Measurements from ENCODE around the gene ENOX2.
A peak's percentile ranks its signal among the peaks of the same experiment; 100 is the strongest.
"Not testable (repeated sequence)": the region's sequence is repeated elsewhere in the genome, so short reads cannot be mapped to it uniquely, and the experiment has no call there.

ENOX2 gene, protein sequence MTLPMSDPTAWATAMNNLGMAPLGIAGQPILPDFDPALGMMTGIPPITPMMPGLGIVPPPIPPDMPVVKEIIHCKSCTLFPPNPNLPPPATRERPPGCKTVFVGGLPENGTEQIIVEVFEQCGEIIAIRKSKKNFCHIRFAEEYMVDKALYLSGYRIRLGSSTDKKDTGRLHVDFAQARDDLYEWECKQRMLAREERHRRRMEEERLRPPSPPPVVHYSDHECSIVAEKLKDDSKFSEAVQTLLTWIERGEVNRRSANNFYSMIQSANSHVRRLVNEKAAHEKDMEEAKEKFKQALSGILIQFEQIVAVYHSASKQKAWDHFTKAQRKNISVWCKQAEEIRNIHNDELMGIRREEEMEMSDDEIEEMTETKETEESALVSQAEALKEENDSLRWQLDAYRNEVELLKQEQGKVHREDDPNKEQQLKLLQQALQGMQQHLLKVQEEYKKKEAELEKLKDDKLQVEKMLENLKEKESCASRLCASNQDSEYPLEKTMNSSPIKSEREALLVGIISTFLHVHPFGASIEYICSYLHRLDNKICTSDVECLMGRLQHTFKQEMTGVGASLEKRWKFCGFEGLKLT

DNA sequence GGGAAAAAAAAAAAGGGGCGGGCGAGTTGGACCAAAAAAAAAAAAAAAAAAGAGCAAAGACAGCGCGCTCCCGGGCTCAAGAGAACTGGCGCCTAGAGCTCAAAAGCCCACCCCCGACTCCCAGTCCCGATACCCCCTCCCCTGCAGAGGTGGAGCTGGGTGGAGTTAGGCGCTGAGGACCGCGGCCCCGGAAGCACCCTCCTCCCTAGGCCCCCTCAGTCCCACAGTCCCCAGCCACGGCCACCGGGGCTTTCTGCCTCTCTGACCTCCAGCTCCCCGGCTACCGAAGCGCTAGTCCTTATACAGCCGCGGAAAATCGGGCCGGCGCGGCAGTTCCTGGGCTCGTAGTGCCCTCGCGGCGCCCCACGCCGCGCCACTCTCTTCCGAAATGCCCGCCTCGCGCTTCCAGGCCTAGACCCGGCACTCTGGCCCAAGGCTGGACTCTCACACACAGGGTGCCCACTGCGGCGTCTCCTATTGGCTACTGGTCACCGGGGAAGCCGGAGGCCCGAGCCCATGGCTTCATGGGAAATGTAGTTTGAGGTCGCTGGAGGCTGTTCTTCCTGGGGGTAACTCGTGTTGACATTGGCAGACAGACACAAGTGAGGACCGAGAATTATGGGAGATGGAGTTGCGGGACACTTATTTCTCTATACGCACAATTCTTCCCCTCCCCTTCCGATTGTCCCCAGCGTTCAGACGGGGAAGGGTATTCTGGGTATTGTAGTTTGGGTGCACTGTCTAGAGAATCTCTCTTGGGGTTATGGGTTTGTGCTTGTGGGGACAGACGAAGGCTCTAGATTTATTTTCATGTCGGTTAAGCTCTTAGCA is at the start of gene ENOX2:
Gene ENOX2 (minus strand): TSS at position 427 of the 831 bp plus-strand sequence. CDS start 199,993 bp downstream, outside the sequence.
- DNase-seq, result peak; percentile 96

DNA sequence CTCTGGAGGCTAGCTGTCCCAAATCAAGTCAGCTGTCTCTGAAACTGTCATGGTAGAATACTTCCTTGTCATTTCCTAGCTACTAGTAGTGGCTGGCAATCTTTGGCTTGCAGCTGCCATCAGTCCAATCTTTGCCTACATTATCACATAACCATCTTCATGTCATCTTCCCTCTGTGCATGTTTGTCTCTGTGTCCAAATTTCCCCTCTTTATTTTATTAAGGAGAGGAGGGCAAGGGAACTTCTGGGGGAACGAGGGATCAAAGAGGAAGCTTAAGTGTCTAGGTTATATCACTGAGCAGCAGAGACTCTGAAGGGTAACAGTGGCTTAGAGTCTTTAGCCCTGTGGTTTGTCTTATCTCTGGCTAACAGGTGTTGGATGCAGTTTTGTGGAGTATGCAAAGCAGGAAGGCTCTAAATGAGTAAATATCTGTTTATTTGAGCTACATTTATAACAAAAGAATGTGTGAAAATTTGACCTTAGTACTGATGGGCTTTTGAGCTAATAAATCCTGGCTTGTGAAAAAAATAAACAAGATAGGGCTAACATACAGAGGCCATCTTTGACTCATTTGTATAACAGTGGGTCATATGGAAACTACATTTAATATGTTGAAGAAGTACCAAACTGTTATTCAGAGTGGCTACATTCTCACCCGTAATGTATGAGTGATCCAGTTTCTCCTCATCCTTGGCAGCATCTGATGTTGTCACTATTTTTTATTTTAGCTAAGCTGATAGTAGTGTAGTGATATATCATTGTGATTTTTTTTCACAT is 49.4 kb upstream of the ENOX2 start:
- DNase-seq, result peak; percentile 86

DNA sequence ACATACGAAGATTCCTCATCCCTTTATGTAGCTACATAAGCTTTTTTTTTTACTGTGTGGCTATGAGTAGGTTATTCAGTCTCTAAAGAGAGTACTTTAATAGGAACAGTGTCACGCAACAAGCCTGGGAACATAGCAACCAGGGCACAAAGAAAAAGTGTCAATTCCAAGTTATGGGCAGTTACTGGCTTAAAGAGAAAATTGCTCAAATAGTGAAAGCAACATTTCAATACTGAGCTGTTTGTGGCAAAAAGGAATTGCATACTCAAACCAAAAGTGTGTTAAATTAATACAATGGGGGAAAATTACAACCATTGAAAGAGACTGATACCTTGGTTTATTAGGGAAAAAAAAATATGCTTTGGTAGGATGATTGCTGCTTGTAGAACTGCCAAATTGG is 41.2 kb upstream of the ENOX2 start:
- no peak for DNase-seq

DNA sequence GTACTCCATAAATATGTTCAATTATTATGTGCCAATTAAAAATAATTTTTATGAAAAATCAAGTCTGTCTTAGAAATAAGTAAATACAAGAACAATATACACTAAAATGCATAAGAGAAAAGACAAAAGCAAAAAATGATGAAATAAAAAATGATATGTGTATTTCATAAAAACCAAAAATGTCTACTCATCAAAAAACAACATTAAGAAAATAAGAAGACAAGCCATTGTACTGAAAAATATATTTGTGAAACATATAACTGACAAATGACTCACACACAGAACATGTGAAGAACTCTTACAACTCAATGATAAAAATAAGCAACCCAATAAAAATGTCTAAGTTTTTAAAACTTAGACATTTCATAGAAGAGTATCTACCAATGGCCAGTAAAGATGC is 34.1 kb upstream of the ENOX2 start:
- DNase-seq, result no peak

DNA sequence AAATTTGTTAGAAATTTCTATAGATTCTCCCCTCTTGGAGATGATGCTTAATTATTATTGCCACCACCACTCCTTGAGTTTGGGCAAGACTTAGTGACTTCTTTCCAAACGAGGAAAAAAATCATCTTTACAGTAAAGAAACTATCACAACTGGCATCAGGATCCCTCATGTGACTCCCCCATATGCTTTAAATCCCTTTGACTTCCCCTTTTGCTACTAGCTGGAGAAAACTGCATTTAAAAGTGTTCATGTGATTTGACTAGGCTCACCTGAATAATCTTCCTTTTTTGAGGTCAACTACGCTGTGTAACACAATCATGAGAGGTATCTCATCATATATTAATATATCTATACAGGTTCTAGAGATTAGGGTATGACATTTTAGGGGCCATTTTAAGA is 30.3 kb upstream of the ENOX2 start:
- no peak for DNase-seq

DNA sequence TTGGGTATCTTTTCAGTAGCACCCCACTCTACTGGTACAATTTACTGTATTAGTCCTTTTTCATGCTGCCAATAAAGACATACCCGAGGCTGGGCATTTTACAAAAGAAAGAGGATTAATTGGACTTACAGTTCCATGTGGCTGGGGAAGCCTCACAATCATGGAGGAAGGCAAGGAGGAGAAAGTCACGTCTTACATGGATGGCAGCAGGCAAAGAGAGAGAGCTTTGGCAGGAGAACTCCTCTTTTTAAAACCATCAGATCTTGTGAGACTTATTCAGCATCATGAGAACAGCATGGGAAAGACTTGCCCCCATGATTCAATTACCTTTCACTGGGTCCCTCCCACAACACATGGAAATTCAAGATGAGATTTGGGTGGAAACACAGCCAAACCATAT is 17.4 kb upstream of the ENOX2 start:
- not testable (repeated sequence) for DNase-seq

DNA sequence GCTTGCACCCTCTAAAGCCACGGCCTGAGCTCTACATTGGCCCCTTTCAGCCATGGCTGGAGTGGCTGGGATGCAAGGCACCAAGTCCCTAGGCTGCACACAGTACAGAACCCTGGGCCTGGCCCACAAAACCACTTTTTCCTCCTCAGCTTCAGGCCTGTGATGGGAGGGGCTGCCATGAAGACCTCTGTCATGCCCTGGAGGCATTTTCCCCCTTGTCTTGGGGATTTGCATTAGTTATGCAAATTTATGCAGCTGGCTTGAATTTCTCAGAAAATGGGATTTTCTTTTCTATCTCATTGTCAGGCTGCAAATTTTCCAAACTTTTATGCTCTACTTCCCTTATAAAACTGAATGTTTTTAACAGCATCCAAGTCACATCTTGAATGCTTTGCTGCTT is 16.7 kb upstream of the ENOX2 start:
- DNase-seq, result not testable (repeated sequence)

DNA sequence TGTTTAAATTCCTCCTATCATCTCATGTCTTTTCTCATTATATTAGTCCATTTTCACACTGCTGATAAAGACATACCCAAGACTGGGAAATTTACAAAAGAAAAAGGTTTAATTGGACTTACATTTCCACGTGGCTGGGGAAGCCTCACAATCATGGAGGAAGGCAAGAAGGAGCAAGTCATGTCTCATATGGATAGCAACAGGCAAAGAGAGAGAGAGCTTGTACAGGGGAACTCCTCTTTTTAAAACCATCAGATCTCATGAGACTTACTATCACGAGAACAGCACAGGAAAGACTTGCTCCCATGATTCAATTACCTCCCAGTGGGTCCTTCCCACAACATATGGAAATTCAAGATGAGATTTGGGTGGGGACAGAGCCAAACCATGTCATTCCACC is 15.5 kb upstream of the ENOX2 start:
- not testable (repeated sequence) for DNase-seq

DNA sequence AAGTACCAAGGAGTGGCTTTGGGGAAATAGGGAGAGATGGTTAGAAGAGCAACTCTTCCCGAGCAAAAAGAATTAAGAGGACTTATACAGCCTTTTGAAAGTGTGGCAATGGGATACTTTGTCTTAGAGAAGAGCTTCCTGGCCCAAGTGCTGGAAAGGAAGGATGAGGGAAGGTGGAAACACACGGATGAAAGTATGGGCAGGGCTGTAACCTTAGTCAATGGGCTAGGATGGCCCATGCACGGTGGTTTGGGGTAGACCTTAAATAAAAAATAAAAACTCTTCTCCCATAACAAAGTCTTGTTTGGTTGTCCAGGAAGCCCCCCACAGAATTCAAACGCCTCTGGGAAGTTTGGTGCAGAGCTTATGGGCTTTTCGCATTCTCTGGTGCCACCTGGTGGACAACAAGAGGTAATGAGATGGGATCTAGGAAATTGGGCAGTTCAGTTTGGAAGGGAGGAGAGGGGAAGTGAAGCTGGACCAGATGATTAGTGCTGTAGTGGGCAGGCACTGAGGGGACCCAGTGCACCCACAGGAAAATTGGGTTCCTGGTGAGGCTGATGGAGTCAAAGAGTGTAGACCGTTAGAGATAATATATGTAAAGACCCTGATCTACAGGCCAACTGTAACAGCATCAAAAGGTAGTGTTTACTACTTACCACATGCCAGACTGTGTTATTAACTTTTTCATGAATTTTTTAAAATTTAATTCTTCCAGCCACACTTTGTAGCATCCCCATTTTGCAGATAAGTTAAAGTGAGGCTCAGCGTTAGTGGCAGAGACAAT is 13.8 kb upstream of the ENOX2 start:
- DNase-seq, result peak; percentile 65

DNA sequence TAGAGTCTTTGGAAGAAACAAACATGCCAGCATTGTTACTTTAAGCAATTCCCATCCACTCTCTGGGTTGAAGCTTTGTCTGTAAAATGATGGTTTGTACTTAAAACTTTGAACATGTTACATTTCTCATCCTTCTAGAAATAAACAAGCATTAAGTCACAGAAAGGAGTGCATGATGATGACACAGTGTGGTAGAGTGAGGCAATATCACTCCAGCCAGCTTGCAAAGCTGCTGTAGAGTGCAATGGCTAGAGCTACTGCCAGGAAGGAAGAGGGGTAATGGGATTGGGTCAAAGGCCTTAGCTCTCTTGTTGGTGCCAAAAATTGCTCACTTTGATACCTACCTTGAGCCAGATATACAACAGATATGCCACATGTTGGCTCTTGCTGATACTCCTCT is 12.3 kb upstream of the ENOX2 start:
- no peak for DNase-seq

DNA sequence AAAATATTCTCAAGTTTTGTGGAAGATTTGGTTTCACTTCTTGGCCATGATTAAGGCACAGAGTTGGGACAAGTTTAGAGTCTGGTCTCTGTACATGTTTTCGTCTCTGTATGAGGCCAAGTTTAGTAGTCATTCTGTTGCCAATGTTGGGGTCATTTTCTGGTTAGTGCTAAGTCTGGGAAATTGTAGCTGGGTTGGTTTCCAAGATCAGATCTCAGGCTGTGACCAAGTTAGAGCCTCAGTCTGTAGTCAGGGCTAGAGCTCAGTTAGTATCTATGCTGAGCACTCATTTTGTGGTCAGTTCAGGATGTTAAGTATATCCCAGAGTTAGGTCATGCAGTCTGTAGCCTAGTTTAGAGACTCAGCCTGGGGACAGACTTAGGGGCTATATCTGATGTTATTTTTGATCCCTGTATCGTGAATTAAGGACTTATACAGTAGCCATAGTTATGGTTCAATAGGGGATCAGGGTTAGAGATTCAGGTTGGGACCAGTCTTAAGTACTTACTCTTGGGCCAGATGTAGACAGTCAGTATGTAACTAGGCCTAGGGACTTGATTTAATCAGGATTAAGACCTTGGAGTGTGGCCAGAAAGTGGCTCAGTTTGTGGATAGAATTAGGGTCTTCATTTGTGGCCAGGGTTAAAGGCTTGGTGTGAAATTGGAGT is 6.6 kb upstream of the ENOX2 start:
- peak; percentile 13 for DNase-seq

DNA sequence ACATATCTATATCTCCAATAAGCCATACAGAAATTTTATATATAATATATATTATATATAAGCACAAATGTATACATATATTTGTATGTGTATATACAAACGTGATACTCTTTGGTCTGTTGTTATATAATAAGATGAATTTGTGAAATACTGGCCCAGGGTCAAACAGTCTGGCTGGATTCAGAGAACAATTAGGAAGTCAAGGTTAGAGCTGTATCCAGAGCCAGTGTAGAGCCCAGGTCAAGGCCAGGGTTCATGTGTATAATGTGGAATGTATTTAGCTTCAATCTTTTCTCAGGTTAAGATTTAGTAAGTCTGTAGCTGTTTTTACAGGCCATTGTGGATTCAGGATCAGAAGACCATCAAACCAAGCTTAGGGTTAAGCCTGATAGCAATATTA is 3.8 kb upstream of the ENOX2 start:
- DNase-seq, result no peak

DNA sequence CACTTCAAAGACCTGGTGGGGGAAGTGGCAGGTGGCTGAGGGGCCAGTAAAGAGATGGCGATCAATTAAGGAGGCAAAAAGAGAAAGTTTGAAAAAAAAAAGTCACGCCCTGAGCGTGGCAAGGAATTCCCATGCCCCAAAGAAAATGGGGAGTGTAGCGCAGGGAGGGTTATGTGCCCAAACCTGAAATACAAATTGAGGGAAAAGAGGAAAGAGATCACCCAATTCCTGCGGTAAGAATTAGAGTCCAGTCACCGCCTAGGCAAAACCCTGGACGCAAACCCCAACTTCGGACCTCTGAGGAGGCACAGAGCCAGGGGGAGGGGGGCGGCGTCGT is 595 bp downstream of the ENOX2 start:
- DNase-seq, result no peak

DNA sequence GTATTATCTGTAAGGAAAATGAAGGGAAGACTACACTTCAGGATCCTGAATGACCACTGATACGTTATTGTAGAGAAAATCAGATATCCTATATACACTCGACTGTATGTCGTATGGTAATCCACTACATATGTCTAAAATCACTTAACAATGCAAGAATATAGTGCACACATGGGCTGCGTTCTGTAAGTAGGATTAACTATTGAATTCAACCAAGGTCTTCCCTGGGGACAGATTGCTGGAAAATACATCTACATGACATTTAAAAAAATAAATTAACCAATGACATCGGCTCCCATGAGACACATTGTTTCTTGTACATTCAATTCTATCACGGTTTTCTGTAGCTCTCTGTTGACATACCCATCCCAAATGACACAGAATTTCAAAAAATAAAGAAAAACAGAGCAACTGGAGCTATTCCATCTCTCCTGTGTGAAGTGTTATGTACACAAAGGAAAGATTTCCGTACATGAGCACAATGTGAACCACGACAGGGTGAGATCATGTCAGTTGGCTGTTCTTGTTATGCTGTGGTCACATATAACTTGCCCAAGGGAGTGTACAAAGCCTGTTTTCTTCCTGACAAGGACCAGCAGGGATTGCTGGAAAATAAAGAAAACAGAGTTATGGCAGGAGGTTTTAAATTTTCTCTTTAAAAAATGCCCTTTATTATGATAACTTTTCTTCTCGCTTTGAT is 6.1 kb downstream of the ENOX2 start:
- no peak for DNase-seq

DNA sequence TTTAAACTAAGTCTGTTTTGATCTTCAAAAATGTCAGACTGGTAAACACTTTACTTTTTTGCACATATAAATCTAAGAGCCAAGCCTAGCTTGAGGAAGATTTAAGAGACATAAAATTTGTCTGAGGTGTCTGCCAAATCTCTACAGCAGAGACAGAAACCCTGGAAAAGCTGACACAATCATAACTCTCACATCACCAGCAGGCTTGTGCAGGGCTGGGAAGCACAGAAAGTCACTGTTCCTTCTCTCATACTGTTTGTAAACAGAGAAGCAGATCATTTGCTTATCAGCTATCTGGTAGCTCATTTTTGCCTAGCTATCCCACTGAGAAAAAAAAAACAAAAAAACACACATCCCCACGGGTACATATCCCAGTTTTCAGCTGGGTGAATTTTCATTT is 7.0 kb downstream of the ENOX2 start:
- no peak for DNase-seq

DNA sequence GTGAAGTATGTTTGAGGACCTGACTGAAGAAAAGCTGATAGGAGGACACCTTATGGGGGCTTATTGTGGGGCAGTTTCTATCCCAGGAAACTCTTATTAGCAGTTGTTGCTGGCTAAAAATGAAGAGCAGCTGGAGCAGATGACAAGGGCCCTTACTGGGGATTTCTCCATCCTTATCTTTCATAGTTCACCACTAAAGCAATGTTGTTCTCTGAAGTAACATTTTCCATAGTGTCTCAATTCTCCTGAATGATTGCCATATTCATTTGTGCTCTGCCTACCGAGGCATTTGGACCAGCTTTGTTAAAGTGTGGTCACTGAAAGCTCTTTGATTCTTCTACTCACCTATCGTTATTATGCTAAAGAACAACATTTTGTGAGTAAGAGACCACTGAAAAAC is 7.7 kb downstream of the ENOX2 start:
- no peak for DNase-seq

DNA sequence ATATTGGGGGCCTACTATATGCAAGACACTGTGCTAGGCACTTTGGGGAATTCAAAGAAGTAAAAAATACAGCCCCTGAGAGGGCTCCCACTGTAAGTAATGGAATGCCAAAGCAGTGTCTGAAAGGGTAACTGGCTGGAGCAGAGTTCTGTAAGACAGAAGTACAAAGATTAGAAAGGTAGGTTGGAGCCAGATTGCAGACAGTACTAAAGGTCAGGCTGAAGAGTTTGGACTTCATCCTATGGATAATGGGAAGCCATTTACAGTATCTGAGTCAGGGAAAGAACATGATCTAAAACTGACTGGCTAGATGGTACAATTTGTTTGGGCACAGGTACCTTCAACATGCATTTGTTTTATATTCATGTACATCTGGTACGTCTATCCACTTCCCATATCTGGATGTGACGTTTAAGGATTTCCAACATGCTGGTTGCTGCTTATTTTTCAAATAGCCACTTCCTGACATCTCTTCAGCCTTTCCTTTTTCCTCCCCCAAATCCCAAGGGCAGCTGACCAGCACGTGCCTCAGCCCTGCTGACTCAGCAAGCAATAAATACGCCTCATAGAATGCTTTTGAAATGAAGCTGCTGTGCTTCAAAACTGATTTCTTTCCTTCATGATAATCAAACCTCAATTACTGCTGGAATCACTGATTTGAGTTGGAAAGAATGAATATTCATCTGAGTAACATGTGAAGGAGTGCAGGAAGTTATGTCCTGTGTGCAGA is 9.5 kb downstream of the ENOX2 start:
- DNase-seq, result no peak

DNA sequence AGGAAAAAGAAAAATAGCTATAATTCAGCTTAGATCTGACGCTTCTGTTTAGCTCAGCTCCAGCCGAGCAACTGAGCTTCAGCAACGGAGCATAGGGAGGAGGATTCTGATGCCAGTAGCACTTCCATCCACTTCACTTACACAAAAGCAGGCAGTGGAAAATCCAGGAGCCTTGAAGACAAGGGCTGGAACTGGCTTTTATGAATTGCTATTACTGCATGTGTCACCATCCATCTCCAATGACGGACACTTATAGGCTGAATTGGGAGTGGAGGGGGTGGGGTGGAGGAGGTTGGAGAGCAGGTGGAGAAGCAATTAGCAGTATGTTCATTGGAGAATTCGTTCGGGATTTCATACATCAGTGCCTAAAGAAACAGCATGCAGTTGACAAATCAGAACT is 15.6 kb downstream of the ENOX2 start:
- no peak for DNase-seq

DNA sequence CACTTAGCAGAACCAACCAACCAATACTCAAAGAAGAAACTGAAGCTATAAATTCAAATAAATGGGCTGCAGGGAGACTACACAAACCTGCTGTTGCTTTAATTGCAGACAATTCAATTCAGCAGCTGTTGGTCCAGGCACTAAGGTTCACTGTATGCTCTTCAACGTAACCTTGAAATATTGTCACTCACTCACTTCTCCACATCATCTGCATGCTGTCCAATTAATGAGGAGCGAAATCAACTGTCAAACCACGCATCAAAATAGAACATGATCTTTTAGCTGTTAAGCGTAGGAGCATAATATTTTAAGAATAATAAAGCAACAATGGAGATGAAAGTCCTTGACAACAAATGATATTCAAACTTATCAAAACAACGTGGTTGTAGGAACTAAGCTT is 17.0 kb downstream of the ENOX2 start:
- DNase-seq, result no peak

DNA sequence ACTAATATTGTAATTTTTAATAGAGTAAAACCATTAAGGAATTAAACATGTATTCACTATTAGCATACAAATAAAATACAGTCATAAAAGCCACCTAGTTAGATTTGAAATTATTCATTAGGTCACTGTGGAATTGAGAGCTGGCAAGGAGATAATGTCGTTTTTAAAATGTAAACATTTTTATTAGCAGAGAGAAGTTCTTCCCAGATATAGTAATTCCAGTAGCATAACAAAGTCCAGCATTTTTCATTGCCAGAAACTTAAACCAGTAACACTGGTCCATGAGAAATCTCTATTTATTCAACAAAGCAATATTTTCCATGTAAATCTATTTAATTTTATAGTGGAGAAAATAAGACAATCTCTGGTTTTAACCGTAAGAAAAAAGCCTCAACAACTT is 17.5 kb downstream of the ENOX2 start:
- no peak for DNase-seq

Data from hematopoietic multipotent progenitor cell treated with erythropoietin and hydrocortisone succinate and interleukin-3 and kit ligand, for 8 days (in vitro differentiated cells).